ENCODE data around the gene NEK10.

GRCh38 chr3:27078246-27078913 lies 290.8 kb downstream of the NEK10 start:
- TF ChIP-seq MAZ (IDR thresholded peaks at IDR 0.05; ENCODE audit: borderline replicate concordance, low read depth, low read length) (no peak), MAZ (CRISPR knock-in tag; IDR thresholded peaks at IDR 0.05; ENCODE audit: low read depth) (no peak), PBX2 (CRISPR knock-in tag; IDR thresholded peaks at IDR 0.05) (no peak), POLR2A (IDR thresholded peaks at IDR 0.05; ENCODE audit: insufficient read depth in 1 of 2, low read depth in 2 of 2, low read length in 2 of 2) (no peak), EZH2 (conservative IDR thresholded peaks at IDR 0.05; ENCODE audit: low read depth, low read length) (no peak), CTCF (CRISPR knock-in tag; IDR thresholded peaks at IDR 0.05) (no peak), CBX2 (IDR thresholded peaks at IDR 0.05; ENCODE audit: low read depth, low read length) (no peak), CBX2 (CRISPR knock-in tag; IDR thresholded peaks at IDR 0.05; ENCODE audit: low read depth) (no peak)

All from HepG2 (cell line).